ENCODE measurements around the gene PXDN.

Gene PXDN

DNA sequence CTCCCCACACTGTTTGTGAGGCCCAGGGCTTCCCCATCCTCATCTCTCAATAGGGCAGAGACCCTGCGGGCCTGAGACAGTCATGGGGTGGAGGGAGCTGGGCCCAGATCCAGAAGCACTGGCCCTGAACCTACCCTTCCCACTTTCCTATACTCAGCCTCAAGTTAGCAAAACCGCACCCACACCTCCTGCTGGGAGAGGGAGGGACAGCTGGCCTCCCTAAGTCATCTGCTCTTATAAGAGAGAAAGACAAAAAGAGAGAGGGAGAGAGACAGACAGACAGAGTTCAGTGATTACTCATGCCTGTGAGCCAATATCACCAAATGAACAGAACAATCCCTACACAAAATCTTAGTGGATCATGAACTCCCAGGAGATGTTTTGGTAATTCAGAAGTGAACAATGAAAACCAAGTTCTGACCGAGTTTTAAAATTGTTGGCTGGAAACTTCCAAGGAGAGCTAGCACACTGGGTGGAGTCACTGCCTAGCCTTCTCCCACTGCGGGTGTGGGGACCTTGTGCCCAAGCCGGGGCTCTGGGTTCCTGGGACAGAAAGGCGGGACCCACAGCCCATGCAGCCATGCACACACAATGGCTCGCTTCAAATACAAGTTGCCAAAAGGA is 130.5 kb downstream of the PXDN start:
- no peak for DNase-seq (ENCODE audit: low read depth in 2 of 2)

DNA sequence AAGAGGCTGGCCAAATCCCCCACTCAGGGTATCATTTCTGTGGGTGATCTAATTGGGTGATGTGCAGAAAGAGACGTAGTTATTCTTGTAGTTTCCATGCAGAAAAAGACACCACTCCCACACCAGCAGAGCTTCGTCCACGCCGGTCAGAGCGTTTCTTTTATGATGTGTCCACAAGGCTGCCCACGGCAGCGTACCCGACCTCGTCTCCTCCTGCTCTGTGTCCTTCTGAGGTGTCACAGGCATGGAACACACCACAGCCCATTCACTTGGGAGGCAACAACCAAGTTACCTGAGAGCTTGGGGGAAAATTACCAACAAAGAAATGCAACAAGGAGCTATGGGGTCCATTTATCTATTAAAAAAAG is 131.3 kb downstream of the PXDN start:
- no peak for DNase-seq (ENCODE audit: low read depth in 2 of 2)

DNA sequence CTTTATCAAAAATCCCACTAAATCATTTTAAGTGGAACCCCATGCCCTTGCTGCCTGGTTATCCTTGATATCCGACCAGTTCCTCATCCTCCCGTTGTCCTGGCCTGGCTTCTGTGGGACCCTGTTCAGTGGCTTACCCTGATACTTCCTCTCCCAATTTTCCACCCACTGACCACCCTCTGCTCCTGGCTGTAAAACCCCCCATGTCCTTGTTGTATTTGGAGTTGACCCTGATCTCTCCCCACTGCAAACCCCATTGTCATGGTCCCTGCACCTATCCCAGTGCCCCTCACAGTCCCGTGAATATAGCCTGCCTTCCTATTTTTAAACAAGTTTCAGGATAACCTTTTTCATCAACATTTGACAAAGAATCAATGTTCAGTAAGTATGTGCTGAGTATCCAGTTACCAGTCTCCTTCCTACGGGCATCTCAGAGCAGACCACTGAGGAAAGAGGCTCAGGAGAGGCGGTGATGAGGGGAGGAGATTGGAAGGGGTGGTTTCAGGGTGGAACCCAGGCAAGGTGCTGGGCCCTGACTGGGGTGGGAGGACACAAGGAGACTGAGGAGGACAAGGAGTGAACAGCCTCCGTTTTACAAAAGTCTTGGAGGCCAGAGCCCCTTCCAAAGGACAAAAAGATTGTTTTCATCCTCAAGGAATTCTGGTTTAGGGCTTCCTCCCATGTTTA is 131.8 kb downstream of the PXDN start:
- no peak for DNase-seq (ENCODE audit: low read depth in 2 of 2)

DNA sequence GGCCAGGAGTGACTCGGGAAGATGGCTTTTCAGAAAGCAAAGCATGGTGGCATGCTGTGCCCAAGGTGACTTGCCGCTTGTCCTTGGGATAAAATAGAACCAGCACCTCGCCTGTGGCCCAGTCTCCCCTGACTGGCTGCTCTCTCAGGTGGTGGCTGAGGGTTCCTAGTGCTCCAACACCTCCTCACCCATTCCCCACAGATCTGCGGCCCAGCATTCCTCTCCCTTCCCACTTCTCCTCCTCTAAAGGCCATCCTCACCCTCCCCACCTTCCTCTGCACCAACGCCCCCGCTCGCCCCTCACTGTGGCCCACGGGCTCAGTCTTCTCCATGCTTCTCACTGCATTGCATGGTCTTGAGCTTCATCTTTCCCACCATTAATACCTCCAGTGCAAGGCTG is 132.4 kb downstream of the PXDN start:
- no peak for DNase-seq (ENCODE audit: low read depth in 2 of 2)

DNA sequence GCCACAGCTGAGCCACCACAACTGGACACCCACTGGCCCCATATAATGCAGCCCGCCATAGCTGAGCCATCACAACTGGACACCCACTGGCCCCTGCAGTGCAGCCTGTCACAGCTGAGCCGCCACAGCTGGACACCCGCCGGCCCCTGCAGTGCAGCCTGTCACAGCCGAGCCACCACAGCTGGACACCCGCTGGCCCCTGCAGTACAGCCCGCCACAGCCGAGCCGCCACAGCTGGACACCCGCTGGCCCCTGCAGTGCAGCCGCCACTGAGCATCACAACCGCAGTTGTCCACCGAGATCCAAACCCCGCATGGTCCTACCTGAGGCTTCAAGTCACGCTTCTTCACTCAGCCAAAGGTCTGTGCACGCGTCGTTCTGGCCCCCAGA is 134.2 kb downstream of the PXDN start:
- no peak for DNase-seq (ENCODE audit: low read depth in 2 of 2)

DNA sequence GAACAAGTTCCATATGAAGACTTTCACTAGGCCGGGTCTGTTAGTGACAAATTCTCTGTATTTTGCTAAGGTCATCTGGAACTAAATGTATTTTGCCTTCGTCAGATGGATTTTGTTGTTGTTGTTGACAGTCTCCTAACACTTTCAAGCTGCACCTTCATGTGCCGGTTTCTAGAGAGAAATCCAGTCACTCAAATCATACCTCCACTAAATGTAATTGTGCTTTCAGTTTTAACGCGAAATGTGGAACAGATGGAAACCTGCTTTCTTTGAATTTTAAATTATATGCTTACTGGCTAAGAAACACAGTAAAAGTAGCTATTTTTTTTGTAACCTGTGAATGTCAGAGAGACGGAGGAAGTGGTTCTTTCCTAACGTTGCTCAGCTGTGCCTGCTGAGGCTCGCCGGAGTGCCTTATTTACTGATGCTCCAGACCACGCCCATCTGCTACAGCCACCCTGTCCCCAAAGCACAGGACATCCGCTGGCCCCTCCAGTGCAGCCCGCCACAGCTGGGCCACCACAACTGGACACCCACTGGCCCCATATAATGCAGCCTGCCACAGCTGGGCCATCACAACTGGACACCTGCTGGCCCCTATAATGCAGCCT is 134.7 kb downstream of the PXDN start:
- no peak for DNase-seq (ENCODE audit: low read depth in 2 of 2)

DNA sequence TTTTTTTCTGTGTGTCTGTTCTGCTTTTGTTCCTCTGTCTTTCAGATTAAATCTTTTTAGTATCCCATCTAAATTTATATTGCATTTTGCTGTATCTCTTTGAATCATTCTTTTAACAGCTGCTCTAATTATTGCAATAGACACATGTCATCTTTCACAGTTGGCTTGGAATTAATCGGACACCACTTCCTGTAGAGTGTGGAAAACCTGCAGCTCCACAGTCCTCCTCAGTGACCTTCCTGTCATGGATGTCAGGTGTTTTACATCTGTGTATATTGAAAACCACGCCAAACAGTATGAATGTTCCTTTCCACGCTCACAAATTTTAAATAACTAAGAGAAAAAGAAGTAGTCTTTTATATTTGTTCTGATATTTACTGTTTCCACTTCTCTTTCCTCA is 135.3 kb downstream of the PXDN start:
- DNase-seq (ENCODE audit: low read depth in 2 of 2), result no peak

DNA sequence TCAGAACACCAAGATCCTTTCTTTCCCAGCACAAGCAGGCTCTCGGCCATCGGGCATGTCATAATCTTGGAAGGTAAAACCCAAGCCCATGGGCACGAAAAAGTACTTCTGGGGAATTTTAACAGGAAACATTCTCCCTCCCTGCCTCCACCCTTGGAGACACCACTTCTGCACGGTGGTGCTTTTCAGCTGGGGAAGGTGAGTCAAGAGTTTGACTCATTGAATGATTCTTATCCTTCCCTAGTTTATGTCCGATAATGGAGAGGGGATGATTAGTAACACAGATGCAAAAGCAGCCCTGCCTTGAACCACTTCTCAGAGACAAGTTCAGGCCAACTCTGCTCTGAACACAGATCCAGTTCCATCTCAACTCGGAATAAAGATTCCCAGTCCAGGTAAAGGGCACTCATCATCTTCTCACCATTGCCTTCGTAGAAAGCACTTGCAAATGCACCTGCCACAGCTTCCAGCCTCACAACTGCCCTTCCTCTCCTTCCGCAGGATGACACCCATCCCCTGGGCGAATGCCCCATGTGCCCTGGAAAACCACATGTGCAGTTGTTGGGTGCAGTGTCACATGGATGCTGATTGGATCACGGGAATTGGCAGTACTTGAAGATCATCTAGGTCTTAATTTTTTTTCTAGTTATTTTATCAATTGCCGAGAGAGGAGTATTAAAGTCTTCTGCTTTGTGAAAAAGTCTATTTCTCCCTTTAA is 136.2 kb downstream of the PXDN start:
- no peak for DNase-seq (ENCODE audit: low read depth in 2 of 2)

DNA sequence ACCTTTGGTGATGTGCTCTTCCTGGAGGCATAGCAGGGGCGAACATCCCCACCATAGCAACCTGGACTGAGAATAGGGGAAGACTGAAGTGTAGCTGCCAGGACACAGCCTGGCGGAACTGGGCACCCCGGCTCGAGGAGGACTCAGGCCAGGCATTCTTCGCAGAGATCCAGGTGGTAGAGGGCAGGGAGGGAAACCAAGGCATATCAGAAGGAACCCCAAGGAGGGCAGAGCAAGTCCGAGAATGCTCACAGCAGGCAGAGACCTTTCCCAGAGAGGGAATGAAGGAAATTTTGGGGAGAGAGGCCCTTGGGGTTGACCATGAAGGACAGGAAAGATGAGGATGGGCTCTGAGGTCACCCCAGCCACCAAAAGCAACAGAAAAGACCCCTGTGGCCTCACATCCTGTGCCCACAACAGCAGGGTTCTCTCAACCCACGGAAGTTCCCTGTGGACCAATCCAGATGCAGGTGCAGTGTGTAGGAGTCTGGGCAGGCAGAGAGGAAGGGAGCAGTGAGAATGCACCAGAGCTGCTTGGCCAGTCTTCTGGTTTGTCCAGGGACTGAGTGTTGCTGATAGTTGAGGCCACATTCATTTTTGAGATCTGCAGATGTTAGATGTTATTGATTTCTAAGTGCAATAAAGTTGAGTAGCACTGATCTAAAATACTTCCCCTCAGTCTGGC is 136.9 kb downstream of the PXDN start:
- DNase-seq (ENCODE audit: low read depth in 2 of 2), result no peak

DNA sequence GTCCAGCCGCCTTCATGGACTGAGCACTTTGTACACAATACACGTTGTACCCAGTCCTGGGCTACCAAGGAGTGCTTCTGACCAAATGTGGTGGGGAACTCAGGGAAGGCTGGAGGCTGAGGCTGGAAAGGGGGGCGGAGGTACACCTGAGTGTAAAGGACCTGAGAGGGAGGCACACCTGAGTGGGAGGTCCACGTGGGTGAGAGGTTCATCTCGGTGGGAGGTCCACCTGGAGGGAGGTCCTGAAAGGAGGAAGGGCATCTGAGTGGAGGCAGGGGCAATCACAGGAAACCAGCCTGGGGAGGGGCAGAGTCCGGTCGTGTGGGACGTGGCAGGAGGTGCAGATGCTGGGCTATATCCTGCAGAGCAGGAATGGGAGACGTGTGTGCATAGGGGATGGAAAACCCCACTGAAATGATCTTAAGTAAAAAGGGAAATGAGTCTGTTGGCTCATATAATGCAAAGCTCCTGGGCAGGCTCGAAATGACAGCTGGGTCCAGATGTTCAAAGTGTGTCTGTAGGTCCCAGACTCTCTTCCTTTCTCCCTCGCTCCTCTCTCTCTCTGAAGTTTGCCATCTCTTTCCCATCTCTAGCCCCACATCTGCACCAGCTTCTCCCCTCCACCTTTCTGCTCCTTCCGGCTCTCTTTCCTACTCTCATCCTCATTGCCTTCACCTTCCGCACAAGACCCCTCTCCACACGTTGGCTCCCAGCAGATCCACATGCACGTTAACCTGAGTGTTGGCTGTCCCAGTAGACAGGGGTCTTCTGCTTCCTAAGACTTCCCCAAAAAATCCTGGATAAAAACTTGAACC is 137.7 kb downstream of the PXDN start:
- DNase-seq (ENCODE audit: low read depth in 2 of 2), result no peak

DNA sequence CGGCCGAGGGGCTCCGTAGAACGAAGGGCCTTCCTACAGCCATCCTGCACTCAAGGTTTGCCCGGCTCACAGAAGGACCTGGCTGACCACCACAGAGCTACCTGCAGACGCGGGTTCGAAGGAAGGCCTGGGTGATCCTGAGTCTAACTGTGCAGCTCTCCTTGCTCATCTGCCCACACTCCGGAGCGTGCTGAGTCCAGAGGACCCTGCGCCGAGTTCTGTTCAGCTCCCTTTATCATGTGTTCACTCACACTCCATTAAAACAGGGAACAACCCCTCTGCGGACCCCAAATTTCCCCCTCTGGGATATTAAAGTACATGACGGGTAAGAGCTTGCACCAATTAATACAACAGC is 138.3 kb downstream of the PXDN start:
- DNase-seq (ENCODE audit: low read depth in 2 of 2), result no peak

DNA sequence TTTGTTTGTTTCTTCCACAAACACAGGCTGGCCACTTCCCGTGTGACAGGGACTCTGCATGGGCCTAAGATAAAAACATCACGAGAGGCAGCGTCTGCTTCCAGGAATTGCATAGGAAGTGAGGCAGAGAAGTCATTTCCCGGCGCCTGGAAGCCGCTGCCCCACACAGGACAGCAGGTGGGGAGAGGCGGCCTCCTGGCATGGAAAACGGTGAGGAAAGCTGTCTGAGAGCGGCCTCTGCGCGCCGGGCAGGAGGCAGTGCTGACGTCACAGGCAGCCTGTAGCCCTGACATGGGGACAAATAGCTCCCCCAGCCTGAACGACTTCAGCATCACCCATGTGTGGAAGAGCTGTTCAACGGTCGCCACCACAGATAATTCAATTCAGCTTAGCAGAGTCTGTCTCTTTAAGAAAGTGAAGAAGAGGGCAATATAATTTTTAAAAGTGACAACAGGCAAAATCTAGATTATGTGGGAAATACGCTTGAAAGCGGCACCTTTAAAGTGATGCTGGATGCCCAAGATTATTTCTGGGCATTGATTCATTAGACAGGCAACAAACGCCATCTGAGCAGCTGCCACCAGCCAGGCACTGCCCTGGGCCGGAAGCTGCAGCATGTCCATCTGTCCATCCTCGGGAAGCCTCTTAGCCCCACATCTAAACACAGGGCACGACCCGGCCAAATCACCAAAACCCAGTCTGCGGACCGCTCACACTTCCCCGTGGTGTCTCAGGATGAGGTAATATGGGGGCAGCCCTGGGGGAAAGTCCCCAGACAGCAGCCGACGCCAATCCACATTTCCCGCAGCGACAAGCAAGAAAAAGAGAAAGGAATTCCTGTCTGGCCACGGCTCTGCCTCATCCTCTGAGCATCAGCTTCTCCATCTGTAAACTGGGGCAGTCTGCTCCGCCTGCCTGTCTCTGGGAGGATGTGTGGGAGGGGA is 138.9 kb downstream of the PXDN start:
- DNase-seq (ENCODE audit: low read depth in 2 of 2), result no peak

DNA sequence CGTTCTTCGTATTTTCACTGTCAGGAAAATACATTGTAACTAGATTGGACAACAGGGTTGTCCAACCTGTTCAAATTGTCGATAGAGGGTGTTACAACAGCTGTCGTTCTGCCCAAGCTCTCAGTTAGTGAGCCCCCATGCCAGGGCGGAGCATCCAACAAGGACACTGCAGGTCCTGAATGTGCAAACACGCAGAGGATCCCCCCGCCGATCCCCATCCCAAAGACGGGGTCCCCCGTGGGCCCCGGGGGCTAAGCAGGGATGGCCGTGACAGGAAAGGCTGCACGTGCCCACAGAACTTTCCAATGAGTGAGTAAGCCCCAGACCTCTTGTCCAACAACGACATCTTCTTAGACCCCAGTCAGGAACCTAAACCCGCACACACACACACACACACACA is 140.8 kb downstream of the PXDN start:
- no peak for DNase-seq (ENCODE audit: low read depth in 2 of 2)

DNA sequence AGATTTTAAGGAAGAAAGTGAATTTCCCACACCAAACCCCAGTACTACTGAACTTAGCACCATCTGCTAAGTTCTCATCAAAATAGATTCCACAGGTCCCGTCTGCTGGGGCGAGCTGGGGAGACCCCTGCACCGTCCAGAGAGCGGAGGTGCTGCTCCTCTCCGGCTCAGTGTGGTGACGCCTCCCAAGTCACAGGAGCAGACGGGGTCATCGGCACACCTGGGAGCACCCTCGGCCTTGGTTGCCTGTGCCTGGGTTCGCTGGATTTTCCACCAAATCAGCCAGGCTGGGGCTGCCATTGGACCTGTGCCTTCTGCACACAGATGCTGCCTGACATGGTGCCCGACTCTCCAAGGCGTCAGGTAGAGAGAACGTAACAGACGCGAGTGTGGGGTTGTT is 141.3 kb downstream of the PXDN start:
- DNase-seq (ENCODE audit: low read depth in 2 of 2), result no peak

DNA sequence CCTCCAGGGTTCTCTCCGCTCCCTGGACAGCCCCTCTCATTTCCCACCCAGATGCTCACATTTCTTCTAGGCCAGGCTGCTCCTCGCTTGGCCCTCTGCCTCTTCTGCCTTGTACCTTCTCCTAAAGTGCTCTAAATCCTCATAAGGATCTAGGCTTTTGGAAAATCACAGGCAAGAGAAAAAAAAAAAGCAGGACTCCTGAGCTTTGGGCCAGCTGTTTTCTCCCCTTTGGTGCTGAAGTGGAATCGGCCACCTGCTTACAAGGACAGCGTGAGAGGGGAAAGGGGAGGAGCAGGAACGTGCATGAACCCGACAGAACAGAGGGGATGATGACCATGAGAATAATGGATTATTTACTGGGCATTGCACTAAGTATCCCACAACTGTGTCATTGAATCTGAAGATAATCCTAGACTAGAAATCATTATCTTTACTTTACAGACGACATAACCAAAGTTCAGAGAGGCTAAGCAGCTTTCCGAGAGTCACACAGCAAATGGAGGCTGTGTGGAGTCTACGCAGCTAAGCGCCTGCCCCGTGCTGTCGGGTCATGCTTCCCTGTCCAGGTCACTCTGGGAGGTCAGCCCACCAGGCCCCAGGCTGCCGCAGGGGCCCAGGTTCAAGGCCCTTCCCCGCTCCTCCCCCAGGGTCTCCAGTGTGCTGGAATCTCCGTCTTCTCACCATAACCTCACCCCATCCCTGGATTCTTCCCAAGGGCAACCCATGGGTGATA is 141.9 kb downstream of the PXDN start:
- DNase-seq (ENCODE audit: low read depth in 2 of 2), result no peak

DNA sequence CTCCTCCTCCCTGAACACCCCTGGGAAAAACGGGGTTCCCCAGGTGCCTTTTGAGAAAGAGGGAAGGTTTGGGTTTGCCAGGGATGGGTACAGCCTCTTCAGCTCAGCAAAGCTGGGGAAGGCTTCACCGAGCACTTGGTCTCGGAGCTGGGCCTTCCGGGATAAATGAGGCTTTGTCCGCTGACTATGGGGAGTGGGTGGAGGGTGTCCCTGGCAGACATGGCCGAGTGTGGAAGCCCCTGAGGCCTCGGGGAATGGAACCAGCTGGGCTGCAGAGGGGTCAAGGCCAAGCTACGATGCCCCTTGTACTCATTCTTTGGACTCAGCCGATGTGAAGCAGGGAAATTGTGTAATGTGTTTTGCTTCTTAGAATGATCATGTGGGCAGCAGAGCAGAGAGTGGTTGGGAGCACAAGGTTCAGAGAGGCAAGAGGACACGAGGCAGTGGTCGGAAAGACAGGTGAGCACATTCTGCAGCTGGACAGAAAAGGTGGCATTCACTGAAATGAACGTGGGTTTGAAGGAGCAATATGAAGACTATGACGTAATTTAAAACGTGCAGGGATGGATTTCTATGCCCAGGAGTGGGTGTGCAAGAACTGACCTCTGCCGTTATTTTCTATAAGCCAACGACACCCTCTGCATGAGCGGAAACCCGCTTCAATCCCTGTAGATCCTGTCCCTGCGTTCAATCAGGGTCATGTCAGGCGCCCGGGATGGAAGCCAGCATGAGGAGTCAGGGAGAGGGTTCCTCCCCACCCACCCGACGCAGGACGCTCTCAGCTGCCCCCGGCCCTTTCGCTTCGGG is 142.6 kb downstream of the PXDN start:
- DNase-seq (ENCODE audit: low read depth in 2 of 2), result no peak

DNA sequence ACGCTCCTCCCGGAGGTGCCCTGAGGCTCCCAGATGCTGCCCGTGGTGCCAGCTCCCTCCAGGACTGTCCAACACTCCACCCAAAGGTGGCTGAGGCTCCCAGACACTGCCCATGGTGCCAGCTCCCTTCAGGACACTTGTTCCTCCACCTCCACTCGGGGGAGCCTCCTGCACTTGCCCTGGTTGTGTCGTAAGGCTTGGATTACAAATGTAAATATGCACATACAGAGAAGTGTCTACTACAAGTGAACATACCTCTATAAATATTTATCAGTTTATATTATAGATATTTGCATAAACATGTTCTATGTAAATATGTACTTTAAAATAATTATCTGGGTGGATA is 143.3 kb downstream of the PXDN start:
- DNase-seq (ENCODE audit: low read depth in 2 of 2), result no peak

DNA sequence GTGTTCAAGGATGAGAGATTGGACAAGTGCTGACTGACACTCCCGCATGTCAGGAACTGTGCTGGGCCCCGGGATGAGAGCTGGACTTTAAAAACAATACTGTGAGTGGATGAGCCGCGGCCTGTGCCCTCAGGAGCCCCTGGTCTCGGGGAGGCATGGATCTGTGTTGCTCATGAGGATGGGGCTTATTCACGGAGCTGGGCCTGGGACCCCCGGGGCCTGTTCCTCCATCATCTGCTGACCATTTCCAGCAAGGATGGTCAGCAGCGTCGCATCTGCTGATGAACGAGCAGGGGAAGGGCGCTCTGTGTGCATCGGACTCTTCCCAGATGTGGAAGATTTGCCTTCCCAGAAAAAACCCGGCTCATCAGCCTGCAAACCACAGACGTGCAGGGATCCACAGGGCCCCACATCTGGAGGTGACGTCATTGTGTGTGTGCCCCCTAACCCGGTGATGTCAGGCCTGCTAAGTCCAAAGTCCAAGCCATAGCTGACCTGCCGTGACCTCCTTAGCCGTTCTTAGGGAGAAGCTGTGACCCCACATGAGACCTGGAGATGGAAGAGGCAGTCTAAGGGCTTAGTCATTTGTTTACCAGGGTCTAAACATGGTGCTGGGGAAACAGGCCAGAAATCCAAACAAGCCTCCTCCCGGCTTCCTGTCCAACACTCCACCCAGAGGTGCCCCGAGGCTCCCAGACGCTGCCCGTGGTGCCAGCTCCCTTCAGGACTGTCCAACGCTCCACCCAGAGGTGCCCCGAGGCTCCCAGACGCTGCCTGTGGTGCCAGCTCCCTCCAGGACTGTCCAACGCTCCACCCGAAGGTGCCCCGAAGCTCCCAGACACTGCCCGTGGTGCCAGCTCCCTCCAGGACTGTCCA is 143.9 kb downstream of the PXDN start:
- no peak for DNase-seq (ENCODE audit: low read depth in 2 of 2)
